ENCODE results near the gene GRM4.

The GRM4 gene

DNA sequence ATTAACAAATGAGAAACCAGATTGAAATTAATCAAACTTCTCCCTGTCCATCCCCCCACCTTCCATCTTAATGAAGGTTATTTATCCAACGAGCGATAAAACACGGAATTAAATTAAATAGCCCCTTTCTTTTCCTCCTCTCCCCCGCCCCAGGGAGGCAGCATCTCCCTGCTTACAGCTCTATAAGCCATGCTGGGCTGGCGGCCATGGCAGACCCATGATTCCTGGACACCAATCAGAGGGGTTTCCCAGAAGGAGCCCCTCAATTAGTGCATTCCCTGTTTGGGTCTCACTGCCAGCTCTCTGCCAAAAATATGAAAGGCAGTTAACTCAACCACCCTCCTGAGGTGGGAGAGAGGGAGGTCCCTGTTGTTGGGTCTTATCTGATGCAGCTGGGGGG lies 33.8 kb downstream of the GRM4 start:
- H3K4me3 ChIP-seq, result no peak overlapping the region
- no peak overlapping the region for H3K27ac ChIP-seq
- H3K4me1 ChIP-seq, result peaks cover 13% of the 10 kb centered on the region; the same call in 1 of the 2 replicates
- 0 out of 2 replicates have a peak, but pooled peaks cover 5% of the 10 kb centered on the region for H3K27me3 ChIP-seq
- H3K4me2 ChIP-seq, result no peak overlapping the region
- H3K36me3 ChIP-seq, result no peaks in the 10 kb centered on the region
- no peak for TF ChIP-seq Cebpa-rat (IDR thresholded peaks at IDR 0.05)
- no peak overlapping the region for H3K9ac ChIP-seq
- H4K20me1 ChIP-seq, result peaks cover 44% of the 10 kb centered on the region; the same call in 1 of the 2 replicates
- H3K9me3 ChIP-seq, result no peaks in the 10 kb centered on the region

DNA sequence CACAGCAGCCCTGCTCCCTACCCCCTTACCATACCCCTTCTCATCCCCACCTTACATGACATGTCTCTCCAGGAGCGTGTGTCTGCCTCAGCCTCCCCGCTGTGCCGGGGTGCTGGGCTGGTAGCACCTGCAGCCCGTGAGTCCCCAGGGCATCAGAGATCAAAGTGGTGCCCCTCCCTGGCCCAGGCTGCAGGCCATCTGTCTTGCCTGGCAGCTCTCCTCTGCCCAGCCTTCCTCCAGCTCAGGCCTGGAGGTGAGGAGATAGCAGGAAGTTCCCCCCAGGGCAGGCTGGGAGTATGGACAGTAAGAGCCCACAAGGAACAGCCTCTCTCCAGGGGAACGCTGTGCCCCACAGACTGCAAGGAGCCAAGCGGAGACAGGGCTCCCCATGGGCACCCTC lies 35.3 kb downstream of the GRM4 start:
- peaks cover 30% of the 10 kb centered on the region; the same call in 1 of the 2 replicates for H4K20me1 ChIP-seq
- no peak overlapping the region for H3K9ac ChIP-seq
- H3K36me3 ChIP-seq, result no peaks in the 10 kb centered on the region
- peaks cover 13% of the 10 kb centered on the region; the same call in 1 of the 2 replicates for H3K4me1 ChIP-seq
- TF ChIP-seq Cebpa-rat (IDR thresholded peaks at IDR 0.05), result no peak
- H3K27ac ChIP-seq, result no peak overlapping the region
- peak overlapping the region; percentile 19; the same call in 1 of the 2 replicates for H3K4me2 ChIP-seq
- no peak overlapping the region for H3K4me3 ChIP-seq
- H3K9me3 ChIP-seq, result no peaks in the 10 kb centered on the region
- H3K27me3 ChIP-seq, result 0 out of 2 replicates have a peak, but pooled peaks cover 5% of the 10 kb centered on the region

DNA sequence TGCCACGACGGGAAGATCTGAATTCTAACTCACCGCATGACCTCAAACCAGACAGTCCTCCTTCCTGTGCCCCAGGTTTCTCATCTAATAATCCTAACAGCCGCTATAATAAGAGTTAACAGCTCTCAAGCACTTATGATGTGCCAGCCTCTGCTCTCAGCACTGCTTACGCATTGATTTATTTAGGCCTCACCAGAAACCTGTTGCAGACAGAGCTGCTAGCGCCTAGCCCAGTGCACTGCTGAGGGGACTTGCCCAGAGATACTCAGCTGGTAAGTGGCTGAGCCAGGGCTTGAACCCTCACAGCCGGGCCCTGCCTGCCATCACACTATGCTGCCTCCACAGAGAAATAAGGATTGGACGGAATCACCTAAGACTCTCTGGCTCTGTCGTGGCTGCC lies 37.7 kb downstream of the GRM4 start:
- Histone ChIP-seq H3K4me1 (peaks cover 17% of the 10 kb centered on the region; the same call in 1 of the 2 replicates), H3K4me3 (no peak overlapping the region), H3K27me3 (0 out of 2 replicates have a peak, but pooled peaks cover 5% of the 10 kb centered on the region), H4K20me1 (peaks cover 12% of the 10 kb centered on the region; the same call in 1 of the 2 replicates), H3K9ac (no peak overlapping the region), H3K27ac (no peak overlapping the region), H3K36me3 (no peaks in the 10 kb centered on the region), H3K4me2 (no peak overlapping the region), H3K9me3 (no peaks in the 10 kb centered on the region)
- no peak for TF ChIP-seq Cebpa-rat (IDR thresholded peaks at IDR 0.05)

- no peak overlapping the region for H3K9ac ChIP-seq
- TF ChIP-seq Cebpa-rat (IDR thresholded peaks at IDR 0.05), result no peak
- no peaks in the 10 kb centered on the region for H3K9me3 ChIP-seq
- no peaks in the 10 kb centered on the region for H3K36me3 ChIP-seq
- no peak overlapping the region for H3K27ac ChIP-seq
- H4K20me1 ChIP-seq, result peaks cover 7% of the 10 kb centered on the region; the same call in 1 of the 2 replicates
- H3K4me2 ChIP-seq, result no peak overlapping the region
- peaks cover 17% of the 10 kb centered on the region; the same call in 1 of the 2 replicates for H3K4me1 ChIP-seq
- no peaks in the 10 kb centered on the region for H3K27me3 ChIP-seq
- H3K4me3 ChIP-seq, result no peak overlapping the region
These were observed 39.0 kb downstream of the GRM4 start for GRCh38 chr6:34106900-34107299.

- peaks cover 7% of the 10 kb centered on the region; the same call in 1 of the 2 replicates for H4K20me1 ChIP-seq
- H3K27me3 ChIP-seq, result no peaks in the 10 kb centered on the region
- no peak for TF ChIP-seq Cebpa-rat (IDR thresholded peaks at IDR 0.05)
- H3K27ac ChIP-seq, result no peak overlapping the region
- H3K4me3 ChIP-seq, result no peak overlapping the region
- H3K9me3 ChIP-seq, result no peaks in the 10 kb centered on the region
- H3K36me3 ChIP-seq, result no peaks in the 10 kb centered on the region
- no peak overlapping the region for H3K9ac ChIP-seq
- H3K4me1 ChIP-seq, result peaks cover 17% of the 10 kb centered on the region; the same call in 1 of the 2 replicates
- H3K4me2 ChIP-seq, result no peak overlapping the region
These were observed 39.5 kb downstream of the GRM4 start for GRCh38 chr6:34106421-34106820.

DNA sequence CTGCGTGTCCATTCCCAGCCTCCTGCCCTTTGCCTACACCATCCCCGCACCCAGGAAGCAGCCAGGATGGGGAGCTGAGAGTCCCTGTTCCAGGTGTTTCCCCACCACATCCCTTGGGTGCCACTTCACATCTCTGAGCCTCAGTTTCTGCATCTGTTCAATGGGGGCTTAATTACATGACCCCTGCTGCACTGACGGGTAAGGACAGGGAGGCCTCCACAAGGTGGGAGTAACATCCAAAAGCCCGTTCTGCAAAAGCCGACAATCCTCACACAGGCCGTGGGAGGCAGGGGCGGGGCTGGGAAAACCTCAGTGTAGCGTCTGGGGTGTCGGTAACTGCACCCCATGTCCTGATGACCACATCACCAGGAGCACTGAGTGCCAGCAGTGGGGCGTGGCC lies 41.3 kb downstream of the GRM4 start:
- H3K27me3 ChIP-seq, result no peaks in the 10 kb centered on the region
- no peaks in the 10 kb centered on the region for H3K36me3 ChIP-seq

GRCh38 chr6:34104186-34104585 lies 41.7 kb downstream of the GRM4 start:
- Histone ChIP-seq H4K20me1 (peaks cover 7% of the 10 kb centered on the region; the same call in 1 of the 2 replicates), H3K36me3 (no peaks in the 10 kb centered on the region), H3K4me1 (peaks cover 15% of the 10 kb centered on the region), H3K9me3 (no peaks in the 10 kb centered on the region), H3K27ac (no peak overlapping the region), H3K27me3 (no peaks in the 10 kb centered on the region), H3K4me2 (no peak overlapping the region), H3K9ac (no peak overlapping the region), H3K4me3 (no peak overlapping the region)
- TF ChIP-seq Cebpa-rat (IDR thresholded peaks at IDR 0.05), result no peak

More for the DNA sequence above, 41.3 kb downstream of the GRM4 start:
- H3K9me3 ChIP-seq, result no peaks in the 10 kb centered on the region
- peaks cover 7% of the 10 kb centered on the region; the same call in 1 of the 2 replicates for H4K20me1 ChIP-seq
- no peak for TF ChIP-seq Cebpa-rat (IDR thresholded peaks at IDR 0.05)
- H3K4me1 ChIP-seq, result peaks cover 11% of the 10 kb centered on the region
- no peak overlapping the region for H3K4me2 ChIP-seq
- H3K4me3 ChIP-seq, result no peak overlapping the region
- H3K27ac ChIP-seq, result no peak overlapping the region
- H3K9ac ChIP-seq, result no peak overlapping the region

- H3K4me2 ChIP-seq, result no peak overlapping the region
- no peaks in the 10 kb centered on the region for H3K36me3 ChIP-seq
- H3K27ac ChIP-seq, result no peak overlapping the region
- H3K9me3 ChIP-seq, result no peaks in the 10 kb centered on the region
- H4K20me1 ChIP-seq, result peaks cover 7% of the 10 kb centered on the region; the same call in 1 of the 2 replicates
- H3K4me3 ChIP-seq, result no peak overlapping the region
- H3K27me3 ChIP-seq, result no peaks in the 10 kb centered on the region
- H3K4me1 ChIP-seq, result peaks cover 18% of the 10 kb centered on the region
- TF ChIP-seq Cebpa-rat (IDR thresholded peaks at IDR 0.05), result no peak
- no peak overlapping the region for H3K9ac ChIP-seq
These were observed 42.6 kb downstream of the GRM4 start for GRCh38 chr6:34103321-34103720.

GRCh38 chr6:34102696-34103095 lies 43.2 kb downstream of the GRM4 start:
- Histone ChIP-seq H3K4me2 (no peak overlapping the region), H3K36me3 (no peaks in the 10 kb centered on the region), H3K4me3 (no peak overlapping the region), H3K9me3 (no peaks in the 10 kb centered on the region), H3K4me1 (peaks cover 18% of the 10 kb centered on the region), H4K20me1 (peaks cover 7% of the 10 kb centered on the region; the same call in 1 of the 2 replicates), H3K27ac (no peak overlapping the region), H3K9ac (no peak overlapping the region), H3K27me3 (no peaks in the 10 kb centered on the region)
- TF ChIP-seq Cebpa-rat (IDR thresholded peaks at IDR 0.05), result no peak

DNA sequence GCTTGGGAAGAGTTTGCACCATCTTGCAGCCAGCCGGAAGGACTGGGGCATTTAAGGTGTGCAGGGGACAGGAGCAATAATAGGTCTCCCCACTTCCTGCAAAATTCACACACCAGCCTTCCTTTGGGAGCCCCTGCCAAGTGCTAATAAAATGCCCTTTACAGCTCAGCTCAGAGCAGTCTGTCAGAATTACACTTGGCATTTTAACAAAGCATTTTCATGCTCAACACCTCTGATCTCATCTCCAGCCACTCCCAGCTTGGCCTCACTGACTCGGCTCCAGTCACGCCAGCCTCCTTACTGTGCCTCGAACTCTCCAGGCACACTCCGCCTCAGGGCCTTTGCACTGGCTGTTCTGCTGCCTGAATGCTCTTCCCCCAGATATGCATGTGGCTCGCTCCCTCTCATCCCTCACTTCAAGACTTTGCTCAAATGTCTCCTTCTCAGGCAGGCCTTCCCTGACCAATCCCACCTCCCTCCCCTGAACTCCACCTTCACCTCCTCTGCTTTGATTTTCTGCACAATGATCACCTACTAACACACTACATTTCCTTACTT lies 43.7 kb downstream of the GRM4 start:
- H3K27ac ChIP-seq, result no peak overlapping the region
- no peak overlapping the region for H3K4me2 ChIP-seq
- TF ChIP-seq Cebpa-rat (IDR thresholded peaks at IDR 0.05), result no peak
- no peaks in the 10 kb centered on the region for H3K27me3 ChIP-seq
- peaks cover 18% of the 10 kb centered on the region for H3K4me1 ChIP-seq
- no peaks in the 10 kb centered on the region for H3K9me3 ChIP-seq
- no peak overlapping the region for H3K4me3 ChIP-seq
- peaks cover 7% of the 10 kb centered on the region; the same call in 1 of the 2 replicates for H4K20me1 ChIP-seq
- no peak overlapping the region for H3K9ac ChIP-seq
- no peaks in the 10 kb centered on the region for H3K36me3 ChIP-seq

Measured in BLaER1 (cell line).